Subcutaneous abdominal adipose tissue (tissue), 5 donors: Measurements from ENCODE around the gene INO80.
"Not testable (repeated sequence)": the region's sequence is repeated elsewhere in the genome, so short reads cannot be mapped to it uniquely, and the experiment has no call there.

ENCODE experiments used
- H3K27ac ChIP-seq: one replicate; pipeline ENCODE4 v1.7.0; 2013; ENCODE audit warnings: low read depth, mild to moderate bottlenecking, inconsistent platforms, low read length, moderate library complexity
- H3K27me3 ChIP-seq, 5 donors: one replicate each; pipeline ENCODE4 v1.7.0; 2013; ENCODE audit warnings: low read length in 5 of 5, inconsistent platforms in 1 of 5; ENCODE audit not compliant: control insufficient read depth in 5 of 5, insufficient read depth in 4 of 5
- H3K36me3 ChIP-seq, 5 donors: one replicate each; pipeline ENCODE4 v1.7.0; 2013; ENCODE audit warnings: low read length in 5 of 5; ENCODE audit not compliant: control insufficient read depth in 5 of 5, insufficient read depth in 5 of 5
- H3K4me1 ChIP-seq, 5 donors: one replicate each; pipeline ENCODE4 v1.7.0; 2013; ENCODE audit warnings: low read length in 5 of 5, mild to moderate bottlenecking in 3 of 5, moderate library complexity in 1 of 5; ENCODE audit not compliant: control insufficient read depth in 5 of 5, insufficient read depth in 5 of 5
- H3K4me3 ChIP-seq, 5 donors: one replicate each; pipeline ENCODE4 v1.7.0; 2013; ENCODE audit warnings: low read length in 5 of 5, low read depth in 1 of 5
- H3K9ac ChIP-seq, 5 donors: one replicate each; pipeline ENCODE4 v1.7.0; 2013; ENCODE audit warnings: low read length in 5 of 5, mild to moderate bottlenecking in 4 of 5, moderate library complexity in 3 of 5
- H3K9me3 ChIP-seq, 5 donors: one replicate each; pipeline ENCODE4 v1.7.0; 2013; ENCODE audit warnings: low read length in 5 of 5; ENCODE audit not compliant: control insufficient read depth in 5 of 5
- donor health status: healthy.
- donor health status: healthy.
- donor health status: healthy.
- donor health status: healthy.
- donor health status: healthy.

The INO80 gene

GRCh38 chr15:40978141-40978540 lies 137.9 kb downstream of the INO80 start:
- Histone ChIP-seq H3K4me1 (peaks cover 0 to 22% (median 12%) of the 10 kb centered on the region in 5 donors), H3K9ac (no peak overlapping the region), H3K9me3 (no peaks in the 10 kb centered on the region), H3K27me3 (no peaks in the 10 kb centered on the region), H3K27ac (no peak overlapping the region), H3K4me3 (no peak overlapping the region), H3K36me3 (peaks cover 13 to 75% (median 69%) of the 10 kb centered on the region in 5 donors)

- Histone ChIP-seq H3K9ac (no peak overlapping the region), H3K27ac (no peak overlapping the region), H3K27me3 (no peaks in the 10 kb centered on the region), H3K9me3 (no peaks in the 10 kb centered on the region), H3K4me3 (no peak overlapping the region), H3K36me3 (peaks cover 7 to 62% (median 56%) of the 10 kb centered on the region in 5 donors), H3K4me1 (peaks cover 0 to 17% (median 6%) of the 10 kb centered on the region in 5 donors)
Observed at GRCh38 chr15:40976819-40977218, 139.3 kb downstream of the INO80 start.

- H3K4me1 ChIP-seq, result peaks cover 0 to 11% (median 0%) of the 10 kb centered on the region in 5 donors
- H3K4me3 ChIP-seq, result no peak overlapping the region
Observed at GRCh38 chr15:40974879-40975278, 141.2 kb downstream of the INO80 start.

GRCh38 chr15:40969363-40969762 lies 146.7 kb downstream of the INO80 start:
- H3K36me3 ChIP-seq, result no peaks in the 10 kb centered on the region
- no peak overlapping the region for H3K4me3 ChIP-seq
- H3K9ac ChIP-seq, result no peak overlapping the region
- no peaks in the 10 kb centered on the region for H3K9me3 ChIP-seq
- H3K27ac ChIP-seq, result no peak overlapping the region
- peaks cover 4 to 16% (median 14%) of the 10 kb centered on the region in 5 donors for H3K4me1 ChIP-seq
- no peaks in the 10 kb centered on the region for H3K27me3 ChIP-seq

More at GRCh38 chr15:40974879-40975278, 141.2 kb downstream of the INO80 start:
- H3K36me3 ChIP-seq, result peaks cover 2 to 42% (median 38%) of the 10 kb centered on the region in 5 donors
- no peaks in the 10 kb centered on the region for H3K27me3 ChIP-seq
- H3K9me3 ChIP-seq, result no peaks in the 10 kb centered on the region
- H3K27ac ChIP-seq, result no peak overlapping the region
- no peak overlapping the region for H3K9ac ChIP-seq

GRCh38 chr15:40968290-40969085 lies 147.6 kb downstream of the INO80 start:
- Histone ChIP-seq H3K4me3 (no peak overlapping the region), H3K36me3 (no peaks in the 10 kb centered on the region), H3K4me1 (peaks cover 4 to 16% (median 14%) of the 10 kb centered on the region in 5 donors), H3K9ac (no peak overlapping the region), H3K27ac (no peak overlapping the region), H3K27me3 (no peaks in the 10 kb centered on the region), H3K9me3 (no peaks in the 10 kb centered on the region)

GRCh38 chr15:40964634-40965033 lies 151.4 kb downstream of the INO80 start:
- H3K9me3 ChIP-seq, result no peaks in the 10 kb centered on the region
- no peaks in the 10 kb centered on the region for H3K36me3 ChIP-seq
- no peak overlapping the region for H3K4me3 ChIP-seq
- H3K27me3 ChIP-seq, result peaks cover 0 to 3% (median 0%) of the 10 kb centered on the region in 5 donors
- peaks cover 4 to 18% (median 14%) of the 10 kb centered on the region in 5 donors for H3K4me1 ChIP-seq
- no peak overlapping the region for H3K9ac ChIP-seq
- H3K27ac ChIP-seq, result no peak overlapping the region

- Histone ChIP-seq H3K4me1 (peaks cover 4 to 18% (median 14%) of the 10 kb centered on the region in 5 donors), H3K4me3 (no peak overlapping the region), H3K9ac (no peak overlapping the region), H3K9me3 (no peaks in the 10 kb centered on the region), H3K27me3 (peaks cover 0 to 3% (median 0%) of the 10 kb centered on the region in 5 donors), H3K36me3 (no peaks in the 10 kb centered on the region), H3K27ac (no peak overlapping the region)
Observed at GRCh38 chr15:40964006-40964405, 152.1 kb downstream of the INO80 start.

- H3K4me3 ChIP-seq, result no peak overlapping the region
- H3K4me1 ChIP-seq, result peaks cover 3 to 18% (median 14%) of the 10 kb centered on the region in 5 donors
- peaks cover 0 to 3% (median 0%) of the 10 kb centered on the region in 5 donors for H3K27me3 ChIP-seq
- H3K36me3 ChIP-seq, result no peaks in the 10 kb centered on the region
- no peak overlapping the region for H3K27ac ChIP-seq
- no peaks in the 10 kb centered on the region for H3K9me3 ChIP-seq
- H3K9ac ChIP-seq, result no peak overlapping the region
Observed at GRCh38 chr15:40963201-40963600, 152.9 kb downstream of the INO80 start.

GRCh38 chr15:40962317-40962716 lies 153.8 kb downstream of the INO80 start:
- H3K27me3 ChIP-seq, H3K36me3 ChIP-seq, H3K4me3 ChIP-seq, H3K9ac ChIP-seq, H3K27ac ChIP-seq, H3K9me3 ChIP-seq: not testable (repeated sequence)
- peaks cover 2 to 25% (median 14%) of the 10 kb centered on the region in 5 donors for H3K4me1 ChIP-seq

- H3K9me3 ChIP-seq, H3K36me3 ChIP-seq, H3K9ac ChIP-seq, H3K4me3 ChIP-seq, H3K27ac ChIP-seq, H3K27me3 ChIP-seq: not testable (repeated sequence)
- peaks cover 2 to 26% (median 15%) of the 10 kb centered on the region in 5 donors for H3K4me1 ChIP-seq
Observed at GRCh38 chr15:40961740-40962139, 154.3 kb downstream of the INO80 start.
